ENCODE results near the gene SNRNP48. TPM values are rescaled to one million over a fixed set of nuclear protein-coding genes. Genes with fewer than 3 reads are reported as not detected.

SNRNP48 gene
- total and polyA plus RNA-seq, 2 of the 8 experiments (the other 6 are each of a cell fraction or from before 2014, with no cell fraction given): 7.7 to 21.0 TPM

Other genes with a start within 250 kb of the SNRNP48 start
- gene CAGE1, start 200.5 kb upstream of the SNRNP48 start, total RNA-seq (2021; fragmentation: NEBNext Ultra II Directional; extraction: Animal tissue kit (Norgen Biotek cat#: 25700)): 0.09 TPM in 1 of 2 replicates, not detected in the other
- gene CAGE1, start 200.5 kb upstream of the SNRNP48 start, polyA plus RNA-seq (2011; rRNA removed): 0.02 TPM in 1 of 2 replicates, not detected in the other
- gene RIOK1, start 200.4 kb upstream of the SNRNP48 start, total RNA-seq (2021; fragmentation: NEBNext Ultra II Directional; extraction: Animal tissue kit (Norgen Biotek cat#: 25700)): 26.2 and 26.9 TPM in 2 replicates
- 10.1 and 11.8 TPM in 2 replicates for gene RIOK1, start 200.4 kb upstream of the SNRNP48 start, polyA plus RNA-seq (2011; rRNA removed)
- 48.5 and 50.5 TPM in 2 replicates for gene DSP, start 48.5 kb upstream of the SNRNP48 start, total RNA-seq (2021; fragmentation: NEBNext Ultra II Directional; extraction: Animal tissue kit (Norgen Biotek cat#: 25700))
- 12.8 and 14.3 TPM in 2 replicates for gene DSP, start 48.5 kb upstream of the SNRNP48 start, polyA plus RNA-seq (2011; rRNA removed)
- gene BMP6, start 135.9 kb downstream of the SNRNP48 start, total RNA-seq (2021; fragmentation: NEBNext Ultra II Directional; extraction: Animal tissue kit (Norgen Biotek cat#: 25700)): 1.8 and 2.1 TPM in 2 replicates
- 2.0 and 2.2 TPM in 2 replicates for gene BMP6, start 135.9 kb downstream of the SNRNP48 start, polyA plus RNA-seq (2011; rRNA removed)

Data from H1 (cell line).